GM12865 (cell line): ENCODE data around the gene SH3BGRL2.

ENCODE experiments used
- DNase-seq: peaks from one replicate; pipeline ENCODE4 v3.0.0; 2010; ENCODE audit warnings: low read depth
- H3K4me3 ChIP-seq: 2 replicates; pipeline ENCODE4 v1.5.1; 2011; ENCODE audit warnings: mild to moderate bottlenecking, low read depth, low read length, control low read depth
- TF ChIP-seq, protein P1 (sequence below): IDR thresholded peaks from 2 replicates; pipeline ENCODE4 v1.5.1; 2011; ENCODE audit warnings: low read length, control low read depth, low read depth, inconsistent platforms; ENCODE audit not compliant: insufficient read depth; ENCODE audit errors: missing control alignments

SH3BGRL2 gene

GRCh38 chr6:79632580-79632979 lies 1.5 kb downstream of the SH3BGRL2 start:
- H3K4me3 ChIP-seq: no peak overlapping the region
- TF ChIP-seq, protein P1, sequence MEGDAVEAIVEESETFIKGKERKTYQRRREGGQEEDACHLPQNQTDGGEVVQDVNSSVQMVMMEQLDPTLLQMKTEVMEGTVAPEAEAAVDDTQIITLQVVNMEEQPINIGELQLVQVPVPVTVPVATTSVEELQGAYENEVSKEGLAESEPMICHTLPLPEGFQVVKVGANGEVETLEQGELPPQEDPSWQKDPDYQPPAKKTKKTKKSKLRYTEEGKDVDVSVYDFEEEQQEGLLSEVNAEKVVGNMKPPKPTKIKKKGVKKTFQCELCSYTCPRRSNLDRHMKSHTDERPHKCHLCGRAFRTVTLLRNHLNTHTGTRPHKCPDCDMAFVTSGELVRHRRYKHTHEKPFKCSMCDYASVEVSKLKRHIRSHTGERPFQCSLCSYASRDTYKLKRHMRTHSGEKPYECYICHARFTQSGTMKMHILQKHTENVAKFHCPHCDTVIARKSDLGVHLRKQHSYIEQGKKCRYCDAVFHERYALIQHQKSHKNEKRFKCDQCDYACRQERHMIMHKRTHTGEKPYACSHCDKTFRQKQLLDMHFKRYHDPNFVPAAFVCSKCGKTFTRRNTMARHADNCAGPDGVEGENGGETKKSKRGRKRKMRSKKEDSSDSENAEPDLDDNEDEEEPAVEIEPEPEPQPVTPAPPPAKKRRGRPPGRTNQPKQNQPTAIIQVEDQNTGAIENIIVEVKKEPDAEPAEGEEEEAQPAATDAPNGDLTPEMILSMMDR: no peak
- peak; percentile 23 for DNase-seq

- TF ChIP-seq, protein P1: no peak
- no peak for DNase-seq
- H3K4me3 ChIP-seq: no peak overlapping the region
Measured at GRCh38 chr6:79634491-79635231, 3.5 kb downstream of the SH3BGRL2 start.

DNA sequence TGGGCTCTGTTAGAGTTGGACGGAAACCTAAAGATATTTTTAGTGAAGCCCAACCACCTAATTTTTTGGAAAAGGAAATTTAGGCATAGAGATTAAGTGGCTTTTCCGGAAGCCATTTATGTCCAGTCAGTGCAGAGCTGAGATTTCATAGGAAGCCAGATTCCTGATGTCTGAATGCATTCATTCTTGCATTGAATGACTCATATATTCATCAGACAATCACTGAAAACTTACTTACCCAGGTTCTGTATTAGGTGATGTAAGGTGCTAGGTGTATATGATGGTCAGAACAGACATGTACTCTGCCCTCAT lies 4.1 kb downstream of the SH3BGRL2 start:
- no peak overlapping the region for H3K4me3 ChIP-seq
- TF ChIP-seq, protein P1: no peak
- DNase-seq: no peak

GRCh38 chr6:79636673-79637072 lies 5.5 kb downstream of the SH3BGRL2 start:
- no peak for DNase-seq
- TF ChIP-seq, protein P1: no peak

GRCh38 chr6:79640146-79641111 lies 9.3 kb downstream of the SH3BGRL2 start:
- DNase-seq: no peak
- H3K4me3 ChIP-seq: no peak overlapping the region
- TF ChIP-seq, protein P1: no peak

More at GRCh38 chr6:79636673-79637072, 5.5 kb downstream of the SH3BGRL2 start:
- H3K4me3 ChIP-seq: no peak overlapping the region

DNA sequence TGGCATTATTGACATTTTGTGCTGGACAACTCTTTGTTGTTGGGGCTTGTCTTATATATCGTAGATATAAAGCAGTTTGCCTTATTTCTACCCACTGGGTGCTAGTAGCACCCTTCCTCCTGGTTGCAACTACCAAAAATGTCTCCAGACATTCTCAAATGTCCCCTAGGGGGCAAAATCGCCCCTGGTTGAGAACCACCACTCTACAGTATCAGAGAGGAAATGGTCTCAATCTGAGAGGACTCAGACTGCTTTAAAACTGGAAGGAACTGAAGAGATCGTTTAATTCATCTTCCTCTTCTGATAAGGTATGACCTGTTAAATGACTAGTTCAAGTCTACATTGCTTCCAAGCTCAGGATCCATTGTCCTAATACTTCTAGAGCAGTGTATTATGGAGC lies 14.9 kb downstream of the SH3BGRL2 start:
- peak; percentile 51 for DNase-seq
- TF ChIP-seq, protein P1: peak; percentile 28
- H3K4me3 ChIP-seq: no peak overlapping the region

GRCh38 chr6:79646561-79646960 lies 15.4 kb downstream of the SH3BGRL2 start:
- no peak for DNase-seq

More at GRCh38 chr6:79646561-79646960, 15.4 kb downstream of the SH3BGRL2 start:
- TF ChIP-seq, protein P1: no peak
- no peak overlapping the region for H3K4me3 ChIP-seq
